Measurements from ENCODE around the gene NUP107. TPM values are rescaled to one million over a fixed set of nuclear protein-coding genes. Genes with fewer than 3 reads are reported as not detected.

Gene NUP107
- total RNA-seq, 1 experiment from 2014 or later: 82.3 TPM

DNA sequence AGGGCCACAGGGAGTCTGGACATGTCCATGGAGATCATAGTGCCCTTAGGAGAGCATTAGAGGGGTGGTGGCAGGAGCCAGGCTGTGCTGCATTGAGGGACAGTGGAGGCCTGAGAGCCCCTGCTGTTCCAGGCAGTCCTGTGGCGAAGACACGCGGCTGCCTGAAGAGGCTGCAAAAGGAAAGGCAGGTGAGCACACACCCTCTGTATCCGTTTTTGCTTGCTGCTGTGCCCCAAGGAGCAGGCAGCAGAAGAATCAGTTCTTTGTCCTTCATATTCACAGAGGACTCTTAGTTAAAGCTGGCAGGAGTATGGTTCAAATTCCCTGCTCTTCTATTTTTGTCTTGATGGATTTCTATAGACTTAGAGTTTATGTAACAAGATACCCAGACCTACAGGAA is 63.7 kb downstream of the NUP107 start:
- DNase-seq (ENCODE audit: low read depth, low spot score) (no peak), ATAC-seq (no peak)
- TF ChIP-seq POLR2AphosphoS5 (IDR thresholded peaks at IDR 0.05; ENCODE audit: low read depth, low read length): no peak
- no peak for TF ChIP-seq TCF7L2 (IDR thresholded peaks at IDR 0.05; ENCODE audit: low read depth, low read length)
- TF ChIP-seq CTCF (IDR thresholded peaks at IDR 0.05): no peak
- intact Hi-C loops (cut with micrococcal nuclease; ENCODE audit: unreplicated experiment): no loop called here
- Histone ChIP-seq H3K27me3 (ENCODE audit: control insufficient read depth, insufficient read depth, low read length) (no peaks in the 10 kb centered on the region), H3K4me3 (ENCODE audit: low read depth in 2 of 2, low read length in 2 of 2) (no peak overlapping the region), H3K9me3 (ENCODE audit: control insufficient read depth, insufficient read depth, low read depth, low read length) (no peaks in the 10 kb centered on the region), H3K4me1 (ENCODE audit: control insufficient read depth, insufficient read depth, low read length) (peaks cover 3% of the 10 kb centered on the region; the same call in 1 of the 2 replicates), H3K27ac (ENCODE audit: low read length) (no peak overlapping the region), H3K36me3 (ENCODE audit: control insufficient read depth, insufficient read depth, low read length) (peaks cover 3% of the 10 kb centered on the region; the same call in 1 of the 2 replicates)
- no TSS peak for BruUV-seq (replicated peaks)
- in situ Hi-C loops (cut with HindIII; ENCODE audit: low pct_unique_long_range_greater_than_20kb, low sequenced_read_pairs): no loop called here
- CTCF ChIA-PET: no interaction called here
- POLR2A ChIA-PET: no interaction called here

DNA sequence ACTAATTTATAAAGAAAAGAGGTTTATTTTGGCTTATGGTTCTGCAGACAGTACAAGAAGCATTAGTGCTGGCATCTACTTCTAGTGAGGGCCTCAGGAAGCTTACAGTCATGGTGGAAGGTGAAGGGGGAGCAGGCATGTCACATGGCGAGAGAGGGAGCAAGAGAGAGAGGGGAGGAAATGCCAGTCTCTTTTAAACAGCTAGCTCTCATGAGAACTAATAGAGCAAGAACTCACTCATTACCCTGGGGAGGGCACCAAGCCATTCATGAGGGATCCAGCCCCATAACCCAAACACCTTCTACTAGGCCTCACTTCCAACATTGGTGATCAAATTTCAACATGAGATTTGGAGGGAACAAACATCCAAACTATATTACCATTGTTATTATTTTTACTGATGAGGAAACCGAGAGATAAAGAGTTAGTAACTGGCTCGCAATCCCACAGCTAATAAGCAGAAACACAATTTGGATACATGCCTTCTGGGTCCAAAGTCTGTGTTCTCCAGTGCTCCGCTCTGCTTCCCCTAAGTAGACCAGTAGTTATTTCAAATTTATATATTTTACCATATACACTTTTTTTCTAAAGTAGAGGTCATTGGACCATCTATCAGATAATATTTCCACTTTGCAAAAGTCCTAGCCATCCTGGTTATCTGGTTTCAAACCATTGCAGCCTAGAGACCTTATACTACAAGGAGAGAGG is 68.9 kb downstream of the NUP107 start:
- no peak for ATAC-seq
- Histone ChIP-seq H3K9me3 (ENCODE audit: control insufficient read depth, insufficient read depth, low read depth, low read length) (no peaks in the 10 kb centered on the region), H3K4me3 (ENCODE audit: low read depth in 2 of 2, low read length in 2 of 2) (no peak overlapping the region), H3K36me3 (ENCODE audit: control insufficient read depth, insufficient read depth, low read length) (peaks cover 5% of the 10 kb centered on the region; the same call in 1 of the 2 replicates), H3K27me3 (ENCODE audit: control insufficient read depth, insufficient read depth, low read length) (no peaks in the 10 kb centered on the region), H3K27ac (ENCODE audit: low read length) (no peak overlapping the region), H3K4me1 (ENCODE audit: control insufficient read depth, insufficient read depth, low read length) (no peaks in the 10 kb centered on the region)
- in situ Hi-C loops (cut with HindIII; ENCODE audit: low pct_unique_long_range_greater_than_20kb, low sequenced_read_pairs): no loop called here
- BruUV-seq (replicated peaks): no TSS peak
- ChIA-PET POLR2A (no interaction called here), CTCF (no interaction called here)
- TF ChIP-seq TCF7L2 (IDR thresholded peaks at IDR 0.05; ENCODE audit: low read depth, low read length) (no peak), SIN3A (IDR thresholded peaks at IDR 0.05; ENCODE audit: borderline replicate concordance, insufficient read depth, low read depth, low read length) (no peak), POLR2AphosphoS5 (IDR thresholded peaks at IDR 0.05; ENCODE audit: low read depth, low read length) (no peak), REST (IDR thresholded peaks at IDR 0.05; ENCODE audit: insufficient read depth in 1 of 2, low read depth in 2 of 2, low read length in 1 of 2) (no peak), CTCF (IDR thresholded peaks at IDR 0.05) (no peak)
- intact Hi-C loops (cut with micrococcal nuclease; ENCODE audit: unreplicated experiment): no loop called here
- no peak for DNase-seq (ENCODE audit: low read depth, low spot score)
